ENCODE results near the gene MYL9.

Gene MYL9

GRCh38 chr20:36585410-36586125, 44.2 kb downstream of the MYL9 start:
- DNase-seq: no peak

DNA sequence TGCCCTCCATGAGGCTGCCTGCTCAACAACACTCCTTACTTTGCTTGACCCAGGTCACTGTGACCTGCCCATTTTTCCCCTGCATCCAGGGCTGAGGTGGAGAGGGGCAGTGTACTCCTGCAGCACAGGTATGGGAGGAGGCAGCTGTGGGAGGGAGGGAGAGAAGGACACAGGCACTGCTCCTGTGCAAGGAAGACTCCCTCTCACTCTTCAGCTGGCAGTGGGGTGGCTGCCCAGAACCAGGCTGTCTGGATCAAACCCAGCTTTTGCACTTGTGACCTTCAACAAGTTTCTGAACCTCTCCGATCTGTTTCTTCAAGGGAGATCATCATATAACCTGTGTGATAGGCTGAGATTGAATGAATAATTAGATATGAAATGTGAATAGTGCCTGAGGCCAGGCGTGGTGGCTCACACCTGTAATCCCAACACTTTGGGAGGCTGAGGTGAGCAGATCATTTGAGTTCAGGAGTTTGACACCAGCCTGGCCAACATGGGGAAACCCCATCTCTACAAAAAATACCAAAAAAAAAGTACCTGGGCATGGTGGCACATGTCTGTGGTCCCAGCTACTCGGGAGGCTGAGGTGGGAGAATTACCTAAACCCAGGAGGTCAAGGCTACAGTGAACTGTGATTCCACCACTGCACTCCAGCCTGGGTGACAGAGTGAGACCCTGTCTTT, 46.2 kb downstream of the MYL9 start:
- no peak for DNase-seq

- no peak for DNase-seq
Observed at GRCh38 chr20:36591281-36591680, 50.0 kb downstream of the MYL9 start.

- DNase-seq: peak; percentile 65
Observed at GRCh38 chr20:36591854-36592641, 50.7 kb downstream of the MYL9 start.

DNA sequence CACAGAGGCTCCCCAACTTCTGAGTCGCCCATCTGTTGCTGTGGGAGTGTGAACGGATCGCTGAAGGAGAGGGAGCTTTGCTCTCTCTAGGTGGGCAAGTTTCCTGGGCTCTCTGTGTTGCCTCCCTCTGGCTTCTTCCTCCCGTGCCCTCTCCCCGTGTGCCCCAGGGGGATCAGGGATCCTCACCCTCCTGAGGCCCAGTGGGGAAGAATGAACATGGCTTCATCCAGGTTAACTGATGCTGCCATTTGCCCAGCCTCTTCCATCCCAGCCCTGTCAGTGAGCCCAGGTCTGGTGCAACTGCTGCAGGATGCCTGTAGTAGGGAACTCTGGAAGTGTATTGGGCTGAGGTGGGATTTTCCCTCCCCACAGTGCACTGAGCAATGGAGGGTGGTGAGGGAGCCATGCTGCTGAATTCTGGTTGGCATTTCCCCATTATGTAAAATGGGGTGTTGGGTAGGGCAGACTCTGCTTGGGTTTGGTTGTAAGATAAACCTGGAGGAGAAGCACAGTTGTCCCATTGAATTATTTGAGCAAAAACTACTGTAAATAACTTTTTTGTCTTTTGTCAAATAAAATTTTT, 52.1 kb downstream of the MYL9 start:
- no peak for DNase-seq

DNA sequence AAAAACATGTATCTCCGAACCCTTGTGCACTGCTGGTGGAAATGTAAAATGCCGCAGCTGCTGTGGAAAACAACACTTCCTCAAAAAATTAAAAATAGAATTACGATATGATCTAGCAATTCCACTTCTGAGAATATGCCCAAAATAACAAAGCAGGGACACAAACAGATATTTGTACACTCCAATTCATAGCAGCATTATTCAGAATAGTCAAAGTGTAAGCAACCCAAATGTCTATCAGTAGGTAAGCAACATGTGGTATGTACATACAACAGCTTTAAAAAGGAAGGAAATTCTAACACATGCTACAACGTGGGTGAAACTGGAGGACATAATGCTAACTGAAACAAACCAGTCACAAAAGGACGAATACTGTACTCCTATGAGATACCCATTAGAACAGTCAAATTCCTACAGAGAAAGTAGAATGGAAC, 58.6 kb downstream of the MYL9 start:
- no peak for DNase-seq
